ENCODE results near the gene TULP4.

Gene TULP4

DNA sequence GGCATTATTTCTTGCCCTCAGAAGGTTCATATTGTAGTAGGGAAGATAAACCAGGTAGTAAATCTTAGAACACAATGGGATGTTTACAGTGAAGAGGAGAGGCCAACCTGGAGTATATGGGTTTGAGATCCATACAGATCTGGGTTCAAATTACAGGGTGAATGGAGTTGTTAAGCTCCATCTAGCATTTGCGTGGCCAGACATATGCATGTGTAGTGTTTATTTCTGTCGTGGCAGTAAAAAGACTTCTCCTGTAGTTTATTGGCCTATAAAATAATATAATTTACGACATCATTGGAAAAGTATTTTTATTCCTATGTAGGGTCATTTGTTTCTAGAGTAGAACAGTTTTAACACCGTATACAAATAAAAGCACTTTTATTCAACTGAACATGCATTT is 25.2 kb upstream of the TULP4 start:
- H3K36me3 ChIP-seq (ENCODE audit: insufficient read depth, low read length): no peaks in the 10 kb centered on the region
- no peaks in the 10 kb centered on the region for H4K20me1 ChIP-seq (ENCODE audit: insufficient read depth, low read length, poor library complexity, severe bottlenecking)
- H3K9me2 ChIP-seq (replicated peaks; ENCODE audit: low read depth, low read length): no peaks in the 10 kb centered on the region
- no peak overlapping the region for H2AFZ ChIP-seq (ENCODE audit: low read length)
- no peaks in the 10 kb centered on the region for H3K9me3 ChIP-seq (ENCODE audit: insufficient read depth, low read depth, low read length)
- H3K4me1 ChIP-seq (ENCODE audit: insufficient read depth, low read length, poor library complexity, severe bottlenecking): peaks cover 24% of the 10 kb centered on the region
- no peaks in the 10 kb centered on the region for H3K79me2 ChIP-seq (ENCODE audit: insufficient read depth, low read length)
- no peak overlapping the region for H3K4me3 ChIP-seq (ENCODE audit: low read length, poor library complexity, severe bottlenecking)
- no peaks in the 10 kb centered on the region for H3F3A ChIP-seq (ENCODE audit: low read depth)
- TF ChIP-seq, protein P1, sequence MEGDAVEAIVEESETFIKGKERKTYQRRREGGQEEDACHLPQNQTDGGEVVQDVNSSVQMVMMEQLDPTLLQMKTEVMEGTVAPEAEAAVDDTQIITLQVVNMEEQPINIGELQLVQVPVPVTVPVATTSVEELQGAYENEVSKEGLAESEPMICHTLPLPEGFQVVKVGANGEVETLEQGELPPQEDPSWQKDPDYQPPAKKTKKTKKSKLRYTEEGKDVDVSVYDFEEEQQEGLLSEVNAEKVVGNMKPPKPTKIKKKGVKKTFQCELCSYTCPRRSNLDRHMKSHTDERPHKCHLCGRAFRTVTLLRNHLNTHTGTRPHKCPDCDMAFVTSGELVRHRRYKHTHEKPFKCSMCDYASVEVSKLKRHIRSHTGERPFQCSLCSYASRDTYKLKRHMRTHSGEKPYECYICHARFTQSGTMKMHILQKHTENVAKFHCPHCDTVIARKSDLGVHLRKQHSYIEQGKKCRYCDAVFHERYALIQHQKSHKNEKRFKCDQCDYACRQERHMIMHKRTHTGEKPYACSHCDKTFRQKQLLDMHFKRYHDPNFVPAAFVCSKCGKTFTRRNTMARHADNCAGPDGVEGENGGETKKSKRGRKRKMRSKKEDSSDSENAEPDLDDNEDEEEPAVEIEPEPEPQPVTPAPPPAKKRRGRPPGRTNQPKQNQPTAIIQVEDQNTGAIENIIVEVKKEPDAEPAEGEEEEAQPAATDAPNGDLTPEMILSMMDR (conservative IDR thresholded peaks at IDR 0.05; ENCODE audit: low read length): no peak
- no peak for TF ChIP-seq EZH2phosphoT487 (IDR thresholded peaks at IDR 0.05; ENCODE audit: borderline replicate concordance)
- no peaks in the 10 kb centered on the region for H3K27me3 ChIP-seq (ENCODE audit: insufficient read depth, low read length, poor library complexity, severe bottlenecking)
- no peak overlapping the region for H3K9ac ChIP-seq (ENCODE audit: low read depth, low read length, poor library complexity, severe bottlenecking)
- no peak overlapping the region for H3K4me2 ChIP-seq (ENCODE audit: low read depth, low read length, poor library complexity, severe bottlenecking)

DNA sequence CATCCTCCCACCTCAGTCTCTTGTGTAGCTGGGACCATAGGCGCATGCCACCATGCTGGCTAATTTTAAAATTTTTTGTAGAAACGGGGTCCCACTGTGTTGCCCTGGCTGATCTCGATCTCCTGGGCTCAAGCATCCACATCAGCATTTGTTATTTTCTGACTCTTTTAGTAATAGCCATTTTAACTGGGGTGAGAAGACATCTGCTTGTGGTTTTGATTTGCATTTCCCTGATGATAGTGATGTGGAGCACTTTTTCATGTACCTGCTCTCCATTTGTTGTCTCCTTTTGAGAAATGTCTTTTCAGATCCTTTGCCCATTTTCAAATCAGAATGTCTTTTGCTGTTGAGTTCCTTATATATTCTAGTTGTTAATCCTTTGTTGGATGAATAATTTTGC is 22.2 kb upstream of the TULP4 start:
- 0 out of 2 replicates have a peak overlapping the region, but pooled peaks have one; percentile 48 for H2AFZ ChIP-seq (ENCODE audit: low read length)
- peaks cover 13% of the 10 kb centered on the region for H3K4me1 ChIP-seq (ENCODE audit: insufficient read depth, low read length, poor library complexity, severe bottlenecking)
- H3K79me2 ChIP-seq (ENCODE audit: insufficient read depth, low read length): no peaks in the 10 kb centered on the region

DNA sequence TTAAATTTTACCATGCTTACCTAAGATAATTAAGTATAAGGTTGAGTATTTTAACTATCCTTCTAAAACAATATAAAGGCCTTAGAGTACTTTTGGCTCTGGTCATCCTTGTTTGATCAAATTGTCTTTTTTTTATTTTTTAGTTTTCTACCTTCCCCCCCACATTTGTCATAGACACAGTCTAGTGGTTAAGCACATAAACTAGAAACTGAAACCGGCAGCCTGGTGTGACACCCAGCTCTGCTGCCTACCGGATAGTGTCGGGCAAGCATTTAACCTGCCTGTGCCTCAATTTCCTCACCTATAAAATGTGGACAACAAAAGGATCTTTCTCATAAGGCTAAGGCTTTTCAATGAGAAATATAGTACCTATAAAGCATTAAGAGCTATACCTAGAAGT is 21.6 kb upstream of the TULP4 start:
- TF ChIP-seq EZH2phosphoT487 (IDR thresholded peaks at IDR 0.05; ENCODE audit: borderline replicate concordance): no peak
- TF ChIP-seq, protein P1 (conservative IDR thresholded peaks at IDR 0.05; ENCODE audit: low read length): no peak
- no peak overlapping the region for H2AFZ ChIP-seq (ENCODE audit: low read length)
- H4K20me1 ChIP-seq (ENCODE audit: insufficient read depth, low read length, poor library complexity, severe bottlenecking): no peaks in the 10 kb centered on the region
- H3K9ac ChIP-seq (ENCODE audit: low read depth, low read length, poor library complexity, severe bottlenecking): no peak overlapping the region
- no peaks in the 10 kb centered on the region for H3K9me3 ChIP-seq (ENCODE audit: insufficient read depth, low read depth, low read length)
- no peak overlapping the region for H3K4me3 ChIP-seq (ENCODE audit: low read length, poor library complexity, severe bottlenecking)
- H3K9me2 ChIP-seq (replicated peaks; ENCODE audit: low read depth, low read length): no peaks in the 10 kb centered on the region
- H3K4me2 ChIP-seq (ENCODE audit: low read depth, low read length, poor library complexity, severe bottlenecking): peak overlapping the region; percentile 20
- H3K4me1 ChIP-seq (ENCODE audit: insufficient read depth, low read length, poor library complexity, severe bottlenecking): peaks cover 13% of the 10 kb centered on the region
- no peaks in the 10 kb centered on the region for H3K36me3 ChIP-seq (ENCODE audit: insufficient read depth, low read length)
- no peaks in the 10 kb centered on the region for H3K27me3 ChIP-seq (ENCODE audit: insufficient read depth, low read length, poor library complexity, severe bottlenecking)
- no peaks in the 10 kb centered on the region for H3K79me2 ChIP-seq (ENCODE audit: insufficient read depth, low read length)
- no peaks in the 10 kb centered on the region for H3F3A ChIP-seq (ENCODE audit: low read depth)

More for the DNA sequence above, 22.2 kb upstream of the TULP4 start:
- no peaks in the 10 kb centered on the region for H3K9me3 ChIP-seq (ENCODE audit: insufficient read depth, low read depth, low read length)
- no peaks in the 10 kb centered on the region for H3F3A ChIP-seq (ENCODE audit: low read depth)
- no peak overlapping the region for H3K9ac ChIP-seq (ENCODE audit: low read depth, low read length, poor library complexity, severe bottlenecking)
- no peaks in the 10 kb centered on the region for H3K9me2 ChIP-seq (replicated peaks; ENCODE audit: low read depth, low read length)
- H4K20me1 ChIP-seq (ENCODE audit: insufficient read depth, low read length, poor library complexity, severe bottlenecking): no peaks in the 10 kb centered on the region
- H3K27me3 ChIP-seq (ENCODE audit: insufficient read depth, low read length, poor library complexity, severe bottlenecking): no peaks in the 10 kb centered on the region
- TF ChIP-seq, protein P1 (conservative IDR thresholded peaks at IDR 0.05; ENCODE audit: low read length): no peak
- no peak for TF ChIP-seq EZH2phosphoT487 (IDR thresholded peaks at IDR 0.05; ENCODE audit: borderline replicate concordance)
- H3K4me3 ChIP-seq (ENCODE audit: low read length, poor library complexity, severe bottlenecking): no peak overlapping the region
- peak overlapping the region; percentile 20 for H3K4me2 ChIP-seq (ENCODE audit: low read depth, low read length, poor library complexity, severe bottlenecking)
- H3K36me3 ChIP-seq (ENCODE audit: insufficient read depth, low read length): no peaks in the 10 kb centered on the region

All from Loucy (cell line).